ENCODE data around the gene GSPT1.

The GSPT1 gene

DNA sequence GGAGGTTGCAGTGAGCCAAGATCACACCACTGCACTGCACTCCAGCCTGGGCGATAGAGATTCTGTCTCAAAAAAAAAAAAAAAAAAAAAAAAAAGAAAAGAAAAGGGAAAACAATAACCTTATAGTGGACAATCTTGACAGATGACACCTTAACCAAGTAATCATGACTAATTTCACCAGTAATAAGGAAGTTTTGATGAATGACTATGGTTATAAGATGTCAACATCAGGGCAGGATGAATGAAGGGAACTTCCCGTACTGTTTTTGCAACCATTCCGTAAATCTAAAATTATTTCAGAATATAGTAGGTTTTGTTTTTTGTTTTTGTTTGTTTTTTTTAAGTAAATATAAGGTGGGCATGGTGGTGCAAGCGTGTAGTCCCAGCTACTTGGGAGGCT lies 23.0 kb downstream of the GSPT1 start:
- DNase-seq (ENCODE audit: low spot score), result no peak
- Mint-ChIP-seq H3K27ac (no peak overlapping the region), H3K4me1 (ENCODE audit: low read depth) (peaks cover under 1% of the 10 kb centered on the region), H3K36me3 (ENCODE audit: low read depth) (peaks cover 33% of the 10 kb centered on the region), H3K4me3 (no peak overlapping the region), H3K9me3 (no peaks in the 10 kb centered on the region), H3K27me3 (ENCODE audit: low read depth) (no peaks in the 10 kb centered on the region)

DNA sequence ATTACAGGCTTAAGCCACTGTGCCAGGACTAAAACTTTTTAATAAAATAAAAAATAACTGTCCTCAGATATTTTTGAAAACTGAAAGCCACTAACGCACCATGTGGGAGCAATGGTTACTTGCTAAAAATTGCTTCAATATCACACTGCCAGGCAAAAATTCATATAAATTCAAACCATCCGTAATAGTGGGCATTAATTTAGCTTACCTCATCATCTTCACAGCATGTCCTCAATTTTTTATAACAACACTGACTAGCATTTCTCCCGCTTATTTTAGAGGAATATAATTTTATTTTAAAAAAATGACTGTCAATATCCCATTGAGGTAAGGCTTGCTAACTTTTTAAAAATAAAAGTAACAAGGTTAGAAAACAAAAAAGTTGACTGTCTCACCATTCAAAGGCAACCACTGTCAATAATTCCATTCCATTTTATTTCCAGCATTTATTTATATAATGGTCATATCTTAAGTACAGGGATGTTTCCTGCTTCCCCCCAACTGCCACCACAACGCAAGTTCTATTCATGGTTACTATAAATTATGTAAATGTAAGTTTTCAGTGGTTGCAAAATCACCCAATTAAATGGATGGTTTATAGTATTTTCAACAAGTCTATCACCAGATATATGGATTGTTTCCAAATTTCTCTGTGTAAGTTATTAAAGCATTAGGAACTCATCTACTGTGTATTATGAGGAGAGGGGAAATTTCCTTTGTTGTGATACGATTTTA lies 25.4 kb downstream of the GSPT1 start:
- no peak overlapping the region for H3K27ac Mint-ChIP-seq
- peaks cover 44% of the 10 kb centered on the region for H3K36me3 Mint-ChIP-seq (ENCODE audit: low read depth)
- no peaks in the 10 kb centered on the region for H3K4me1 Mint-ChIP-seq (ENCODE audit: low read depth)
- no peaks in the 10 kb centered on the region for H3K27me3 Mint-ChIP-seq (ENCODE audit: low read depth)
- H3K4me3 Mint-ChIP-seq, result no peak overlapping the region
- DNase-seq (ENCODE audit: low spot score), result no peak
- H3K9me3 Mint-ChIP-seq, result no peaks in the 10 kb centered on the region

DNA sequence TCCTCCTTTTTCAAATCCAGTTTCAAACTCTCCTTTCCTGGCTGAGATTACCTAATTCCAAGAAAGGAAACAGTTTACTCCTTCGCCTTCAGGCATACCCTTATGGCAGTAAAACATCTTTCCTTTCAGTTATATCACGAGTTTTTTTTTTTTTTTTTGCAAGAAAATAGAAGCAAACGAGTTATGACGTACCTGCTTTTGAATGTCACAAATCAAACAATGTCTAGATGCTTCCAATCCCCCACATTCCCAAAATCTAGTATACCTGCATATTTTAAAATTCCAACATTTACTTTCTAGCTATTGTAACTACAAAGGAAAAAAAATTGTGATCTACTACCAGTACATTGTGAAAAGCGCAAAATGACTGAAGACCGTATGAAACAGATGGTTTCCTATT lies 28.9 kb downstream of the GSPT1 start:
- H3K36me3 Mint-ChIP-seq (ENCODE audit: low read depth), result peaks cover 42% of the 10 kb centered on the region

DNA sequence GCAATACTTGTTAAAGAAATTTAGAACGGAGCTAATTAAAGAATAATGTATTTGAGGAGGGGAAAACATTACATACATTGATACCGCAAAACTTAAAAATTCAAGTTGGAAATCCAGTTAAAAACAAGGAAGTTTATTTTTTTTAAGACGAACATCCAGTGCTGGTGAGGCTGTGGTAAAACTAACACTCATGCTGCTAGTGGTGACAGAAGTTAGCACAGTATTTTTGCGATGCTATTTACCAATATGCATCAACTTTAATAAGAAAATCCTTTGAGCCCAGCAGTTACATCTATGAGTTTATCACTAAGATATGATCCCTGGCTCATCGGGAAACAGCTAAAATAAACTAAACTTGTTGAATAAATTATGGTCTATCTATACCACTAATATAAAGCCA lies 31.7 kb downstream of the GSPT1 start:
- no peak for DNase-seq (ENCODE audit: low spot score)
- H3K4me3 Mint-ChIP-seq, result no peak overlapping the region
- H3K36me3 Mint-ChIP-seq (ENCODE audit: low read depth), result peaks cover 49% of the 10 kb centered on the region
- H3K27me3 Mint-ChIP-seq (ENCODE audit: low read depth), result no peaks in the 10 kb centered on the region
- peaks cover 3% of the 10 kb centered on the region for H3K4me1 Mint-ChIP-seq (ENCODE audit: low read depth)
- H3K9me3 Mint-ChIP-seq, result no peaks in the 10 kb centered on the region
- H3K27ac Mint-ChIP-seq, result no peak overlapping the region

More for the DNA sequence above, 28.9 kb downstream of the GSPT1 start:
- Mint-ChIP-seq H3K4me1 (ENCODE audit: low read depth) (no peaks in the 10 kb centered on the region), H3K27me3 (ENCODE audit: low read depth) (no peaks in the 10 kb centered on the region), H3K4me3 (no peak overlapping the region), H3K27ac (no peak overlapping the region), H3K9me3 (no peaks in the 10 kb centered on the region)
- DNase-seq (ENCODE audit: low spot score), result no peak

DNA sequence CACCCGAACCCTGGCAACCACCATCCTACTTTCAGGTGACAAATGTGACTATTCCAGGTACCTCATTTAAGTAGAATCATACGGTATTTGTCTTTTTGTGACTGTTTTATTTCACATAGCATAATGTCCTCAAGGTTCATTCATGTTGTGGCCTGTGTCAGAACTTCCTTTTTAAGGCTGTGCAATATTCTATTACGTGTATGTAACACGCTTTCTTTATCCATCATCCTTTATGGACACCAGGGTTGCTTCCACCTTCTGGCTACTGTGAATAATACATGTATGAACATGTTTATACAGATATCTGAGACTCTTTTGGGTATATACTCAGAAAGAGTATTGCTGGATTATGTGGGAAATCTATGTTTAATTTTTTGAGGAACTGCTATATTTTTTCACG lies 35.7 kb downstream of the GSPT1 start:
- Mint-ChIP-seq H3K27me3 (ENCODE audit: low read depth) (no peaks in the 10 kb centered on the region), H3K36me3 (ENCODE audit: low read depth) (peaks cover 41% of the 10 kb centered on the region), H3K9me3 (no peaks in the 10 kb centered on the region), H3K4me1 (ENCODE audit: low read depth) (peaks cover 3% of the 10 kb centered on the region), H3K27ac (no peak overlapping the region), H3K4me3 (no peak overlapping the region)
- no peak for DNase-seq (ENCODE audit: low spot score)

DNA sequence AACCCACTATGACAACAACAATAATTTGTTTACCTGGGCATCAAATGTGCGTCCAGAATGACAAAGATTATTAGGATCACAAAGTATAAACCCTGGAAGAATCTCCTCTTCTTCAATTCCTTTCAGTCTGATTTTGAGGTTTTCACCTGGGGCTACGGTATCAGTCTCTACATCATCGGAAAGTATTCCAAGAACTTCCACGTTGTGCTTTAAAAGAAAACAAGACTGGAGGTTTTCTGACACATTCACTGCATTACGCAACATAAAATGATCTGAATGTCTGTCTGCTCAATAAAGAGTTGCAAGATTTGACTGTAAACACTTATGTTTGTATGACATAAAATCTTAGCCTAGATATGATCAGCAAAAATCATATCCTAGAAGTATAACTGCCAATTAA lies 38.4 kb downstream of the GSPT1 start:
- peaks cover 3% of the 10 kb centered on the region for H3K4me1 Mint-ChIP-seq (ENCODE audit: low read depth)
- no peak overlapping the region for H3K4me3 Mint-ChIP-seq
- H3K27me3 Mint-ChIP-seq (ENCODE audit: low read depth), result no peaks in the 10 kb centered on the region
- H3K36me3 Mint-ChIP-seq (ENCODE audit: low read depth), result peaks cover 52% of the 10 kb centered on the region
- no peak overlapping the region for H3K27ac Mint-ChIP-seq
- no peak for DNase-seq (ENCODE audit: low spot score)
- no peaks in the 10 kb centered on the region for H3K9me3 Mint-ChIP-seq

DNA sequence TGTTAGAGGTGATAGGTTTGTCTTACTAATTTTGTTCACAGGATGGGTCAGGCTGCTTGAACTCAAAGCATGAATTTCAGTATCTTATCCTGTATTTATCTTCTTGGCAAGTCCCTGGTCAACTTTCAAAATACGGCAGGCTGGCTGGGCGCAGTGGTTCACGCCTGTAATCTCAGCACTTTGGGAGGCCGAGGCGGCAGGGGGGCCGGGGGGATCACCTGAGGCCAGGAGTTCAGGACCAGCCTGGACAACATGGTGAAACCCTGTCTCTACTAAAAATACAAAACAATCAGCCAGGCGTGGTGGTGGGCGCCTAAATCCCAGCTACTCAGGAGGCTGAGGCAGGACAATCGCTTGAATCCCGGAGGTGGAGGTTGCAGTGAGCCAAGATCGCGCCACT lies 39.5 kb downstream of the GSPT1 start:
- H3K27ac Mint-ChIP-seq, result no peak overlapping the region
- no peak for DNase-seq (ENCODE audit: low spot score)
- no peaks in the 10 kb centered on the region for H3K27me3 Mint-ChIP-seq (ENCODE audit: low read depth)
- H3K4me1 Mint-ChIP-seq (ENCODE audit: low read depth), result peaks cover 3% of the 10 kb centered on the region
- peaks cover 52% of the 10 kb centered on the region for H3K36me3 Mint-ChIP-seq (ENCODE audit: low read depth)
- no peak overlapping the region for H3K4me3 Mint-ChIP-seq
- no peaks in the 10 kb centered on the region for H3K9me3 Mint-ChIP-seq

DNA sequence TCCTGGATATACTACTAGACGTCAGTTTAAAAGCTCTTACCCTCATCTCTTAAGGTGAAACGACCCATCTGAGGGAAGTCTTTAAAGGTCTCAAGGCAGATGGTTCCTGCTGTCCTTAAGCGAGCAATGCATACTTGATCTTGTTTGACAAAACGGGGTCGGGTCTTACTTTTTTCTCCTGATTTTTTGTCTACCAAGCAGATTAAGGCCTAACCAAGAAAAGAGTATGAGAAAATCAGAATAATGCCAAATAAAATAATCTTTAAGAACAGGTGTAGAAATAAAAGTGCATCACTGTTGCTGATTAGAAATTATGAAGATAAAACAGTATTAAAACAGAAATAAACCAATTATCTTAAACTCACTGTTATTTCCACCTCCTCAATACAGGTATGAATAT lies 40.0 kb downstream of the GSPT1 start:
- Mint-ChIP-seq H3K4me1 (ENCODE audit: low read depth) (peaks cover 3% of the 10 kb centered on the region), H3K27ac (no peak overlapping the region), H3K9me3 (no peaks in the 10 kb centered on the region), H3K36me3 (ENCODE audit: low read depth) (peaks cover 50% of the 10 kb centered on the region), H3K4me3 (no peak overlapping the region), H3K27me3 (ENCODE audit: low read depth) (no peaks in the 10 kb centered on the region)
- DNase-seq (ENCODE audit: low spot score), result no peak

DNA sequence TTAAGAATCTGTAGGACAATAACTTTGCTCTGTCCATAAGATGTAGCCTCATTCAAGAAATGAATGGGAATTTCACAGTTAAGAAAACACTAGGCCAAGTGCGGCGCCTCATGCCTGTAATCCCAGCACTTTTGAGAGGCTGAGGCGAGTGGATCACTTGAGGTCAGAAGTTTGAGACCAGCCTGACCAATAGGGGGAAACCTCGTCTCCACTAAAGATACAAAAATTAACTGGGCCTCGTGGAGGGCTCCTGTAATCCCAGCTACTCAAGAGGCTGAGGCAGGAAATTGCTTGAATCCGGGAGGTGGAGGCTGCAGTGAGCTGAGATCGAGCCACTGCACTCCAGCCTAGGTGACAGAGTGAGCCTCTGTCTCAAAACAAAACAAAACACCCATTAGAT lies 44.6 kb downstream of the GSPT1 start:
- Mint-ChIP-seq H3K4me3 (no peak overlapping the region), H3K27me3 (ENCODE audit: low read depth) (no peaks in the 10 kb centered on the region), H3K4me1 (ENCODE audit: low read depth) (no peaks in the 10 kb centered on the region), H3K9me3 (no peaks in the 10 kb centered on the region), H3K27ac (no peak overlapping the region), H3K36me3 (ENCODE audit: low read depth) (peaks cover 35% of the 10 kb centered on the region)
- no peak for DNase-seq (ENCODE audit: low spot score)

DNA sequence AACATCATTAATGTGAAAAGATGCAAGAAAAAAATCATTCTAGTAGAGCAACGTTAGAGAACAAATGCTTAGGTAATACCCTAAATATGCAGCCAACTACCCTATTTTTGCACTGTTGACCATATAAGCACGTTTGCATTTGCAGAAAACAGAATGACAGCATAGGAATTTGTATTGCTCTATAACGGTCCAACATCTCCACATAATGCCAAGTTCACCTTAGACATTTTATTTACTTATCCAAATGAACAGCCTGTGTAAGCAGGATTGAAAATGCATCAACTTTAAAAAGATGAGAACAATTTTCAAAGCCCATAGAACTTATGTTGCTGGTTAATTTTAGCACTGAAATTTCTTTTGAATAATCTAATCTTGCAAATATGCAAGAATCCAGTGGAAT lies 45.4 kb downstream of the GSPT1 start:
- Mint-ChIP-seq H3K36me3 (ENCODE audit: low read depth) (peaks cover 27% of the 10 kb centered on the region), H3K4me3 (no peak overlapping the region), H3K27me3 (ENCODE audit: low read depth) (no peaks in the 10 kb centered on the region), H3K4me1 (ENCODE audit: low read depth) (peaks cover 4% of the 10 kb centered on the region), H3K9me3 (no peaks in the 10 kb centered on the region), H3K27ac (no peak overlapping the region)
- no peak for DNase-seq (ENCODE audit: low spot score)

DNA sequence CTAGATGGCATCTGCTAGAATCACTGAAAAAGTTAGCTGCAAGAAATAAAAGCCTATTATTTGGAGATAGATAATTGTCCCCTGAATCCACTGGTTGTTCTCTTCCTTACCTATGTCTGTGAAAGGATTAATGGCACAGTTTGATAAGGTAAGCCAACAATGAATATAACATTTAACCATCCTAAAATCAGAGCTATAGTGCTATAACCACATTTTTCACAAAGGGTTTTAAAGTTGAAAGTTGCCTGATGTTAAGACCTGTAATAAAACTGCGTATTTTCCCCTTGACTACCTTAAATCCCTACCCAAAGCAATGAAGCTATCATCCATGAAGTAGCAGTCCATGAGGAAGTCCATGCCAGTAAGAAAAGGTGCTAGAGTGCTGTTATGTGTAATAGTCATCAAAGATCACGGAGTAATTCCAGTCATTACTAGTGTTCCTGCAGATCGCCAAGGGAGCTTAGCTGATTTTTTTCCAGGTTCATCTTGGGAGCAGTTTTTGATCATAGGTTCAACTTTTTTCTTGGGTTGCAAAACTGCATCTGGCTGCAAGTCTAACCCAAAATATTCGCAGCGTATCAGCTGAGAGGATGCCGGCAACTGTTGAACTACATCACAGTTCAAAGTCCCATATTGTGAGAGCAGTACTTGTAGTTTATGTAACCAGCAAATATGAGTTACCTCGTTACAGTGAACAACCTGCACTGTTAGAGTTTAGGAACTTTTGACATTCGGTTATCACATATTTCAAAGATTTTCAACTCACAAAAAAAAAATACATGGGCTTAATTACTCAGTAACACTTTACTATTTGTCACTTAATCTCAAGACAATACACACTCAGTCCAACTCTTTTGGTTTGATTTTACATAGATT lies 46.2 kb downstream of the GSPT1 start:
- Mint-ChIP-seq H3K27ac (no peak overlapping the region), H3K4me1 (ENCODE audit: low read depth) (peaks cover 4% of the 10 kb centered on the region), H3K27me3 (ENCODE audit: low read depth) (no peaks in the 10 kb centered on the region), H3K9me3 (no peaks in the 10 kb centered on the region), H3K4me3 (no peak overlapping the region), H3K36me3 (ENCODE audit: low read depth) (peaks cover 21% of the 10 kb centered on the region)
- DNase-seq (ENCODE audit: low spot score), result no peak

DNA sequence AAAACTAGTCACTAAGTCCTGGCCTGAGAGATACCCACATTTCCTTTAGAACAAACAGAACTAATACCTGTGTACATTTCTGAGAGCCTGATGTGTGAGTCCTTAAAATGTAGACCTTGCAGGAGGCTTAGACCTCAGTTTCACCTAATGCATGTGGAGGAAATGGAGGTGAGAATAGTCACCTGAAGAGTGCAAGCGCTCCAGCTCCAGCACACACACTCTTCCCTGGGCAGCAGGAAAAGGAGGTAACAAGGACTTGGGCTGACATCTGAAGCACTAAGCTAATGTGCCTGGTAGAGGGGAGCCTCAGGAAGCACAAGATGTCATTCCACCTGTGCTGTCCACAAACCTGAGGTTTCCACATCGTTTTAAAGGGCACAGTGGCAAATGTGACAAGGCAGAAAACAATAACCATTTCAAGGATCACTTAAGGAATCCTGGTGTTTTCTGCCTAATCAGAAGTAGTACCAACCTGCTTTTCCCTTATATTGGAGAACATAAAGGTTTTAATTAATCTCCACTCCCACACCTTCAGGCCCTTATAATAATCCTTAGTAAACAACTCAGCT lies 47.3 kb downstream of the GSPT1 start:
- H3K27me3 Mint-ChIP-seq (ENCODE audit: low read depth), result no peaks in the 10 kb centered on the region
- no peak overlapping the region for H3K4me3 Mint-ChIP-seq
- DNase-seq (ENCODE audit: low spot score), result no peak
- H3K4me1 Mint-ChIP-seq (ENCODE audit: low read depth), result peaks cover 4% of the 10 kb centered on the region
- H3K9me3 Mint-ChIP-seq, result no peaks in the 10 kb centered on the region
- peaks cover 14% of the 10 kb centered on the region for H3K36me3 Mint-ChIP-seq (ENCODE audit: low read depth)
- H3K27ac Mint-ChIP-seq, result no peak overlapping the region

DNA sequence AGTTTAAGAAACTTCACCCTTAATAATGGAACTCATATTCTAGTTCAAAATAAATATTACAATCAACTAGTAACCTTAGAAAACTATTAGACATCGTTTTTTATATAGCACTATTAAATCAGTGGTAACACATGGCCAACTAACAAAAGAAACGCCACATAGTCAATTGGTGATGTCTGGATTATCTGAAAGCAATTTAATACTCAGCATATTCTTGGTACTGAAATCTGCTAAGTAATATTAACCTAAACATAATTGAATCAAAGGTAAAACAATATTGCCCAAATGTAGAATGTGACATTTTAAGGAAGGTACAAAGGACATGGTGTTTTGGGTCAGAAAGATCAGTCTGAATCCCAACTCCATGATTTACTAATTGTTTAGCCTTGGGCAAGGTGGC lies 53.3 kb downstream of the GSPT1 start:
- no peaks in the 10 kb centered on the region for H3K9me3 Mint-ChIP-seq
- no peaks in the 10 kb centered on the region for H3K36me3 Mint-ChIP-seq (ENCODE audit: low read depth)
- H3K4me3 Mint-ChIP-seq, result no peak overlapping the region
- H3K27me3 Mint-ChIP-seq (ENCODE audit: low read depth), result no peaks in the 10 kb centered on the region
- no peak overlapping the region for H3K27ac Mint-ChIP-seq
- no peak for DNase-seq (ENCODE audit: low spot score)
- H3K4me1 Mint-ChIP-seq (ENCODE audit: low read depth), result peaks cover 6% of the 10 kb centered on the region

DNA sequence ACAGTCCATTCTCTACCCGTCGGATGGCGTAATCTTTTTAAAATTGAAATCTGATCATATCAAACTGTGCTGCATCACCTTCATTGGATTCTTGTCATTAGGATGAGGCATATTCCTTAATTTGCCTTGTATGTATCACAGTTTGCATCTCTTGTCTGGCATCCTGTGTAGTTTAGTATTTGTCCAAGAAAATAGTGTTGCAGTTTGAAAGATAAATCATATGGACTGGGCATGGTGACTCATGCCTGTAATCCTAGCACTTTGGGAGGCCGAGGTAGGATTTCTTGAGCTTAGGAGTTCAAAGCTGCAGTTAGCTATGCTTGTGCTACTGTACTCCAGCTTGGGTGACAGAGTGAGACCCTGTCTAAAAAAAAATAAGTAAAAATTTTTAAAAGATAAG lies 58.6 kb downstream of the GSPT1 start:
- Mint-ChIP-seq H3K27me3 (ENCODE audit: low read depth) (no peaks in the 10 kb centered on the region), H3K4me3 (no peak overlapping the region), H3K27ac (no peak overlapping the region), H3K4me1 (ENCODE audit: low read depth) (peaks cover 13% of the 10 kb centered on the region), H3K9me3 (no peaks in the 10 kb centered on the region), H3K36me3 (ENCODE audit: low read depth) (peaks cover 10% of the 10 kb centered on the region)
- no peak for DNase-seq (ENCODE audit: low spot score)

Measured in T-helper 2 cell treated with Interferon-gamma antibody and Interleukin-4, amounts not matched to agents 5 μg/mL and 100 μg/mL, for 36 hours (primary cell).